Breast epithelium (tissue), 3 donors: ENCODE measurements around the gene TTLL10.

Experiments used
- POLR2A ChIP-seq: fragments of 450-650 bp; IDR thresholded peaks from one replicate; pipeline ENCODE4 v1.6.1; 2016; ENCODE audit warnings: antibody characterized with exemption, mild to moderate bottlenecking, moderate library complexity
- POLR2AphosphoS5 ChIP-seq, 3 donors: sonication (generic); formaldehyde crosslinking; IDR thresholded peaks; one replicate each; pipeline ENCODE4 v1.6.1; 2017; ENCODE audit warnings: antibody characterized with exemption in 3 of 3
- TF ChIP-seq, protein P1 (sequence below), 3 donors: fragments of 450-650 bp; IDR thresholded peaks; one replicate each; pipeline ENCODE4 v1.5.1; 2016 to 2017; ENCODE audit warnings: antibody characterized with exemption in 3 of 3, mild to moderate bottlenecking in 3 of 3, moderate library complexity in 3 of 3

DNA sequence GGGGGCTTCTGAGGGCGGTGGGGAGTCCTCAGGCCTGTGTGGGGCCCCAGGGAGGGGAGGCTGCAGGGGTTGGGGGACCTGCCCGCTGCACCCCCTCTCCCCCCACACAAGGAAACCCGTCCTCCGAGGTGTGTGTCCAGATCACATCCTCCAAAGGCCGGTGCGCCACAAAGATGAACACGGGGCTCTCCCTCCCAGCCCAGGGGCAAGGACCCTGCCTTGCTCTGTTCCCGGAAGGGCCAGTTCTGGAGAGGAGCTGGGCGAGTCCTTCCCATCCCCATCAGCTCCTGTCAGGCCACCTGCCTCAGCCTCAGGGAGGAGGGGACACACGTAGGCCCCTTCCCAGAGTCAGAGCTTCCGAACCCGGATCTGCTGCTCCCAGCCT lies 2.5 kb upstream of the TTLL10 start:
- TF ChIP-seq, protein P1, sequence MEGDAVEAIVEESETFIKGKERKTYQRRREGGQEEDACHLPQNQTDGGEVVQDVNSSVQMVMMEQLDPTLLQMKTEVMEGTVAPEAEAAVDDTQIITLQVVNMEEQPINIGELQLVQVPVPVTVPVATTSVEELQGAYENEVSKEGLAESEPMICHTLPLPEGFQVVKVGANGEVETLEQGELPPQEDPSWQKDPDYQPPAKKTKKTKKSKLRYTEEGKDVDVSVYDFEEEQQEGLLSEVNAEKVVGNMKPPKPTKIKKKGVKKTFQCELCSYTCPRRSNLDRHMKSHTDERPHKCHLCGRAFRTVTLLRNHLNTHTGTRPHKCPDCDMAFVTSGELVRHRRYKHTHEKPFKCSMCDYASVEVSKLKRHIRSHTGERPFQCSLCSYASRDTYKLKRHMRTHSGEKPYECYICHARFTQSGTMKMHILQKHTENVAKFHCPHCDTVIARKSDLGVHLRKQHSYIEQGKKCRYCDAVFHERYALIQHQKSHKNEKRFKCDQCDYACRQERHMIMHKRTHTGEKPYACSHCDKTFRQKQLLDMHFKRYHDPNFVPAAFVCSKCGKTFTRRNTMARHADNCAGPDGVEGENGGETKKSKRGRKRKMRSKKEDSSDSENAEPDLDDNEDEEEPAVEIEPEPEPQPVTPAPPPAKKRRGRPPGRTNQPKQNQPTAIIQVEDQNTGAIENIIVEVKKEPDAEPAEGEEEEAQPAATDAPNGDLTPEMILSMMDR (IDR thresholded peaks at IDR 0.05): no peak
- TF ChIP-seq POLR2A: no peak
- TF ChIP-seq POLR2AphosphoS5 (IDR thresholded peaks at IDR 0.05): no peak
